H1 (cell line): ENCODE data around the gene RMND1. TPM values are rescaled to one million over a fixed set of nuclear protein-coding genes. Genes with fewer than 3 reads are reported as not detected.

Experiments
- CTCF ChIA-PET: fragments of 300-600 bp; sonication (Branson Sonifier 250); formaldehyde crosslinking; loops from one replicate; lab custom pipeline; 2021; ENCODE audit not compliant: partially characterized antibody; lab: Charles Lee
- POLR2A ChIA-PET: fragments of 300-600 bp; sonication (Branson Sonifier 250); formaldehyde crosslinking; loops from one replicate; lab custom pipeline; 2021; ENCODE audit warnings: inconsistent platforms; ENCODE audit not compliant: partially characterized antibody; lab: Charles Lee
- DNase-seq, 2 experiments: peaks; one replicate each; pipeline versions ENCODE4 v3.0.0 to v3.0.0-alpha.2; 2010 to 2022; ENCODE audit warnings: low spot score in 2 of 2, low read depth in 1 of 2, mixed read lengths in 1 of 2
- FAIRE-seq: peaks from 2 replicates; lab custom pipeline; 2011; peaks lifted over from hg19 to GRCh38; lab: Jason Lieb, UNC
- H2AFZ ChIP-seq: 2 replicates; pipeline ENCODE4 v1.8.1; 2012; ENCODE audit warnings: low read length, inconsistent platforms
- H2AK5ac ChIP-seq: 2 replicates; pipeline ENCODE4 v1.6.1; 2013; ENCODE audit warnings: low read depth, low read length
- H2BK120ac ChIP-seq: replicated peaks from 2 replicates; pipeline ENCODE3; 2013; ENCODE audit warnings: low read depth, low read length, inconsistent platforms
- H2BK12ac ChIP-seq: 2 replicates; pipeline ENCODE4 v1.6.1; 2013; ENCODE audit warnings: low read depth, low read length
- H2BK15ac ChIP-seq: 2 replicates; pipeline ENCODE4 v1.6.1; 2013; ENCODE audit warnings: low read length
- H2BK20ac ChIP-seq: 2 replicates; pipeline ENCODE4 v1.6.1; 2013; ENCODE audit warnings: low read length
- H2BK5ac ChIP-seq: 2 replicates; pipeline ENCODE4 v1.6.1; 2013; ENCODE audit warnings: low read depth, low read length
- H3K14ac ChIP-seq: 2 replicates; pipeline ENCODE4 v1.6.1; 2013; ENCODE audit warnings: inconsistent platforms; ENCODE audit not compliant: insufficient read length
- H3K18ac ChIP-seq: 2 replicates; pipeline ENCODE4 v1.6.1; 2013; ENCODE audit warnings: low read length; ENCODE audit errors: extremely low read depth
- H3K23ac ChIP-seq: 2 replicates; pipeline ENCODE4 v1.6.1; 2013; ENCODE audit warnings: inconsistent platforms; ENCODE audit not compliant: insufficient read length
- H3K23me2 ChIP-seq: 2 replicates; pipeline ENCODE4 v1.6.1; 2013; ENCODE audit warnings: low read depth, low read length
- H3K27ac ChIP-seq: 2 replicates; pipeline ENCODE4 v1.6.1; 2011; ENCODE audit warnings: low read depth, low read length, inconsistent platforms
- H3K27me3 ChIP-seq, 4 experiments: replicated peaks in 1 of 4; 1 replicate in 1 of 4; 2 replicates in 3 of 4; pipeline versions ENCODE4 v1.6.1 to v1.8.1; 2011 to 2013; ENCODE audit warnings: low read length in 3 of 4, mild to moderate bottlenecking in 3 of 4, inconsistent platforms in 2 of 4, mixed read lengths in 2 of 4, moderate library complexity in 1 of 4; ENCODE audit not compliant: control insufficient read depth in 3 of 4, insufficient read depth in 3 of 4; ENCODE audit errors: extremely low read depth in 1 of 4
- H3K36me3 ChIP-seq, 4 experiments: 2 replicates each; pipeline versions ENCODE4 v1.6.1 to v1.8.1; 2011 to 2013; ENCODE audit warnings: mild to moderate bottlenecking in 4 of 4, low read length in 3 of 4, moderate library complexity in 2 of 4, control low read depth in 1 of 4, inconsistent platforms in 1 of 4; ENCODE audit not compliant: insufficient read depth in 4 of 4, control insufficient read depth in 2 of 4
- H3K4ac ChIP-seq: replicated peaks from 2 replicates; pipeline ENCODE3; 2013; ENCODE audit warnings: low read length, low read depth, mixed read lengths, inconsistent platforms; ENCODE audit not compliant: insufficient read length
- H3K4me1 ChIP-seq, 4 experiments: replicated peaks in 1 of 4; 1 replicate in 1 of 4; 2 replicates in 3 of 4; pipeline versions ENCODE4 v1.6.1 to v1.8.1; 2011 to 2013; ENCODE audit warnings: low read length in 3 of 4, inconsistent platforms in 2 of 4, mixed read lengths in 1 of 4; ENCODE audit not compliant: insufficient read depth in 4 of 4, control insufficient read depth in 3 of 4
- H3K4me2 ChIP-seq, 2 experiments: 2 replicates each; pipeline versions ENCODE4 v1.6.1 to v1.8.1; 2011 to 2013; ENCODE audit warnings: low read depth in 2 of 2, low read length in 2 of 2, control low read depth in 1 of 2, inconsistent platforms in 1 of 2, mild to moderate bottlenecking in 1 of 2; ENCODE audit not compliant: insufficient read depth in 1 of 2
- H3K4me3 ChIP-seq, 4 experiments: fragments of 200-600, 300-600 bp in 1 of 4; sonication (generic), shearing (Covaris generic), sonication (Bioruptor Twin) in 1 of 4; 2 replicates each; pipeline versions ENCODE4 v1.5.1 to v1.8.1; 2011 to 2016; ENCODE audit warnings: low read length in 4 of 4, low read depth in 3 of 4, control low read depth in 2 of 4, inconsistent platforms in 2 of 4, mild to moderate bottlenecking in 2 of 4, mixed read lengths in 1 of 4, moderate library complexity in 1 of 4; ENCODE audit not compliant: insufficient read depth in 2 of 4; ENCODE audit errors: extremely low read depth in 1 of 4
- H3K56ac ChIP-seq: replicated peaks from 2 replicates; pipeline ENCODE3; 2013; ENCODE audit warnings: low read depth, mild to moderate bottlenecking, mixed read lengths, low read length, inconsistent platforms; ENCODE audit not compliant: insufficient read length
- H3K79me1 ChIP-seq: 2 replicates; pipeline ENCODE4 v1.6.1; 2013; ENCODE audit warnings: low read depth, low read length, control low read depth
- H3K79me2 ChIP-seq, 2 experiments: 2 replicates each; pipeline versions ENCODE4 v1.6.1 to v1.8.1; 2012 to 2013; ENCODE audit warnings: low read length in 2 of 2, mild to moderate bottlenecking in 2 of 2, inconsistent platforms in 1 of 2; ENCODE audit not compliant: insufficient read depth in 2 of 2, control insufficient read depth in 1 of 2
- H3K9ac ChIP-seq, 4 experiments: replicated peaks in 1 of 4; 1 replicate in 1 of 4; 2 replicates in 3 of 4; pipeline versions ENCODE4 v1.6.1 to v1.8.1; 2011 to 2013; ENCODE audit warnings: low read depth in 3 of 4, low read length in 3 of 4, control low read depth in 2 of 4, mild to moderate bottlenecking in 2 of 4, moderate library complexity in 2 of 4, inconsistent platforms in 1 of 4; ENCODE audit errors: extremely low read depth in 1 of 4
- H3K9me3 ChIP-seq, 2 experiments: 2 replicates each; pipeline versions ENCODE4 v1.6.1 to v1.8.1; 2012 to 2013; ENCODE audit warnings: mild to moderate bottlenecking in 2 of 2, moderate library complexity in 2 of 2, control low read depth in 1 of 2, inconsistent platforms in 1 of 2, low read depth in 1 of 2, low read length in 1 of 2, mixed read lengths in 1 of 2; ENCODE audit not compliant: insufficient read depth in 2 of 2
- H4K20me1 ChIP-seq, 2 experiments: replicated peaks in 1 of 2; 2 replicates each; pipeline versions ENCODE3 to v1.8.1; 2011 to 2013; ENCODE audit warnings: inconsistent platforms in 2 of 2, low read length in 2 of 2, mild to moderate bottlenecking in 1 of 2; ENCODE audit not compliant: insufficient read depth in 2 of 2, control insufficient read depth in 1 of 2
- H4K5ac ChIP-seq: 2 replicates; pipeline ENCODE4 v1.6.1; 2013; ENCODE audit warnings: low read length, low read depth, mixed read lengths, inconsistent platforms; ENCODE audit not compliant: insufficient read length
- H4K8ac ChIP-seq: 2 replicates; pipeline ENCODE4 v1.8.0; 2013; ENCODE audit warnings: mild to moderate bottlenecking, moderate library complexity, low read length, inconsistent platforms; ENCODE audit not compliant: insufficient read depth; ENCODE audit errors: extremely low read depth
- H4K91ac ChIP-seq: replicated peaks from 2 replicates; pipeline ENCODE3; 2013; ENCODE audit warnings: low read length, mixed read lengths, inconsistent platforms; ENCODE audit not compliant: insufficient read length
- ATF3 ChIP-seq: IDR thresholded peaks from 2 replicates; pipeline ENCODE4 v1.6.1; 2011; ENCODE audit warnings: low read depth, mild to moderate bottlenecking, low read length; ENCODE audit not compliant: insufficient read depth
- BRCA1 ChIP-seq: IDR thresholded peaks from 2 replicates; pipeline ENCODE4 v1.6.1; 2012; ENCODE audit warnings: low read depth, low read length, improper control_type of control experiment
- CBX5 ChIP-seq: fragments of 300-800, 300-1000 bp; sonication (generic); IDR thresholded peaks from 2 replicates; pipeline ENCODE4 v1.7.1; 2016; ENCODE audit warnings: antibody characterized with exemption, low read length, low read depth
- CTCF ChIP-seq, 3 experiments: IDR thresholded peaks; 1 replicate in 2 of 3; 2 replicates in 1 of 3; pipeline versions ENCODE4 v1.5.1 to v1.6.1; 2011; ENCODE audit warnings: low read length in 3 of 3, mild to moderate bottlenecking in 3 of 3, inconsistent platforms in 2 of 3, low read depth in 1 of 3, moderate library complexity in 1 of 3; ENCODE audit not compliant: insufficient read depth in 1 of 3; ENCODE audit errors: control extremely low read depth in 1 of 3
- POLR2AphosphoS5 ChIP-seq: IDR thresholded peaks from 2 replicates; pipeline ENCODE4 v1.6.1; 2011; ENCODE audit warnings: low read depth, low read length
- RNF2 ChIP-seq: fragments of 200-900, 300-1000 bp; sonication (generic); IDR thresholded peaks from 2 replicates; pipeline ENCODE4 v1.7.1; 2016; ENCODE audit warnings: borderline replicate concordance, low read depth, mild to moderate bottlenecking, antibody characterized with exemption, low read length; ENCODE audit not compliant: poor library complexity, severe bottlenecking; ENCODE audit errors: missing control alignments
- SIX5 ChIP-seq: IDR thresholded peaks from 2 replicates; pipeline ENCODE4 v1.6.1; 2011; ENCODE audit warnings: mild to moderate bottlenecking, low read depth, low read length
- SP4 ChIP-seq: IDR thresholded peaks from 2 replicates; pipeline ENCODE4 v1.6.1; 2012; ENCODE audit warnings: low read length, inconsistent platforms
- SRF ChIP-seq: IDR thresholded peaks from 2 replicates; pipeline ENCODE4 v1.6.1; 2011; ENCODE audit warnings: mild to moderate bottlenecking, low read depth, low read length, moderate library complexity
- TAF7 ChIP-seq: optimal IDR thresholded peaks from 2 replicates; pipeline ENCODE3; 2011; ENCODE audit warnings: low read depth, mild to moderate bottlenecking, inconsistent platforms, low read length, moderate library complexity, borderline replicate concordance
- TEAD4 ChIP-seq: IDR thresholded peaks from 2 replicates; pipeline ENCODE4 v1.6.1; 2012; ENCODE audit warnings: low read depth, low read length, inconsistent platforms, mixed read lengths
- WGBS, 2 experiments: shearing (Covaris generic) in 1 of 2; methylation state at CpG; one replicate each; pipeline versions ENCODE4 v1.1.6 to v1.1.7; 2013 to 2015; ENCODE audit warnings: low lambda C conversion rate in 2 of 2, mixed read lengths in 2 of 2, inconsistent platforms in 1 of 2, low coverage in 1 of 2, missing lambda C conversion rate in 1 of 2; ENCODE audit not compliant: insufficient replicate concordance in 2 of 2, insufficient coverage in 1 of 2, insufficient read length in 1 of 2; ENCODE audit errors: extremely low coverage in 1 of 2, missing lambda C conversion rate in 1 of 2; 5-methylcytosine and 5-hydroxymethylcytosine counted together
- polyA plus RNA-seq, 7 experiments: library from polyadenylated mRNA; depleted of rRNA in 3 of 7; stranded (reverse) in 5 of 7; unstranded in 2 of 7; fragments of >200 nt in 5 of 7; fragments of 200-250 nt in 2 of 7; gene quantifications; 1 replicate in 5 of 7; 2 replicates in 1 of 7; 4 replicates in 1 of 7; pipeline versions ENCODE4 v1.2.1 to v1.2.3, GENCODE V29; 2011 to 2013; ENCODE audit warnings: missing spikeins in 2 of 7, mixed read lengths in 2 of 7
- total RNA-seq: library from RNA; stranded (reverse); fragmentation: NEBNext Ultra II Directional; extraction: Animal tissue kit (Norgen Biotek cat#: 25700); gene quantifications from 2 replicates; pipeline ENCODE4 v1.2.1, GENCODE V29; 2021

The RMND1 gene
- total and polyA plus RNA-seq, 2 of the 8 experiments (the other 6 are each of a cell fraction or from before 2014, with no cell fraction given): 7.3 to 21.9 TPM

GRCh38 chr6:151440498-151440897 is 11.4 kb downstream of the RMND1 start:
- CTCF ChIA-PET: interaction anchor here (0.7 to 2.6 kb wide), 2 partner anchors 10 to 11 kb away, joined by 3 to 11 read pairs; partner anchors contain the start of gene RMND1
- peaks cover 0 to 14% (median 6%) of the 10 kb centered on the region in 4 experiments; a peak in 6 of 8 replicates for H3K36me3 ChIP-seq
- H3K79me1 ChIP-seq: peaks cover 7% of the 10 kb centered on the region
- no peak overlapping the region for H4K8ac ChIP-seq
- H2AFZ ChIP-seq: no peak overlapping the region
- no peak overlapping the region for H2AK5ac ChIP-seq
- no peak overlapping the region for H3K4me3 ChIP-seq
- H3K27me3 ChIP-seq: no peaks in the 10 kb centered on the region
- no peak overlapping the region for H3K9ac ChIP-seq
- no peak overlapping the region for H2BK15ac ChIP-seq
- no peaks in the 10 kb centered on the region for H3K23me2 ChIP-seq
- no peak overlapping the region for H2BK120ac ChIP-seq
- H4K5ac ChIP-seq: no peak overlapping the region
- DNase-seq: no peak
- H3K27ac ChIP-seq: no peak overlapping the region
- no peak overlapping the region for H3K14ac ChIP-seq
- H3K4me1 ChIP-seq: no peaks in the 10 kb centered on the region
- H3K79me2 ChIP-seq: peaks cover 3 to 76% of the 10 kb centered on the region in 2 experiments; a peak in 2 of 4 replicates
- H4K20me1 ChIP-seq: peaks cover 7 to 8% of the 10 kb centered on the region in 2 experiments
- no peak overlapping the region for H2BK20ac ChIP-seq
- no peak overlapping the region for H2BK5ac ChIP-seq
- TF ChIP-seq POLR2AphosphoS5 (no peak), RNF2 (no peak), ATF3 (no peak), SP4 (no peak), TAF7 (no peak), SIX5 (no peak), BRCA1 (no peak), CTCF (IDR thresholded peaks at IDR 0.05; ENCODE audit: control extremely low read depth in 1 of 3, insufficient read depth in 1 of 3, low read depth in 1 of 3, low read length in 3 of 3) (no peak), SRF (no peak), TEAD4 (no peak), CBX5 (no peak)
- no peak overlapping the region for H4K91ac ChIP-seq
- no peaks in the 10 kb centered on the region for H3K9me3 ChIP-seq
- H3K56ac ChIP-seq: no peak overlapping the region
- H3K4ac ChIP-seq: no peak overlapping the region
- WGBS, 2 experiments: 71% methylated on average over 1 of the region's 1 CpG; no CpG with 5 or more reads in 1 of the 2 experiments
- H3K18ac ChIP-seq: no peak overlapping the region
- FAIRE-seq: no peak
- no peak overlapping the region for H3K23ac ChIP-seq
- POLR2A ChIA-PET: interaction anchor here (1.0 to 3.3 kb wide), 2 partner anchors 12 to 15 kb away, joined by 3 to 18 read pairs; partner anchors contain the start of gene RMND1
- no peak overlapping the region for H3K4me2 ChIP-seq
- H2BK12ac ChIP-seq: no peak overlapping the region
